HepG2 (cell line): Measurements from ENCODE around the gene AASDHPPT. TPM values are rescaled to one million over a fixed set of nuclear protein-coding genes. Genes with fewer than 3 reads are reported as not detected.

Experiments
- AHDC1 ChIP-seq: sonication (generic); formaldehyde crosslinking; IDR thresholded peaks from 2 replicates; pipeline ENCODE4 v1.5.1; 2020; ENCODE audit warnings: mild to moderate bottlenecking, missing genetic modification reagents, borderline replicate concordance
- CEBPB ChIP-seq: IDR thresholded peaks from 2 replicates; pipeline ENCODE4 v1.6.1; 2011; ENCODE audit warnings: low read depth, low read length, improper control_type of control experiment, borderline replicate concordance
- CREB1 ChIP-seq, 2 experiments: fragments of 450-650 bp in 1 of 2; IDR thresholded peaks; 2 replicates each; pipeline ENCODE4 v1.6.1; 2016 to 2017; ENCODE audit warnings: control low read depth in 1 of 2, mild to moderate bottlenecking in 1 of 2, missing compliant biosample characterization in 1 of 2, missing genetic modification characterization in 1 of 2
- DPF2 ChIP-seq: sonication (generic); formaldehyde crosslinking; IDR thresholded peaks from 2 replicates; pipeline ENCODE4 v1.4.0; 2020; ENCODE audit warnings: mild to moderate bottlenecking, low read depth, missing genetic modification reagents, borderline replicate concordance
- ESRRA ChIP-seq: sonication (generic); formaldehyde crosslinking; IDR thresholded peaks from 2 replicates; pipeline ENCODE4 v1.5.1; 2020; ENCODE audit warnings: mild to moderate bottlenecking, low read depth, missing genetic modification reagents
- NFAT5 ChIP-seq: sonication (generic); formaldehyde crosslinking; IDR thresholded peaks from 2 replicates; pipeline ENCODE4 v1.4.0; 2020; ENCODE audit warnings: missing genetic modification reagents
- NFYB ChIP-seq: sonication (generic); formaldehyde crosslinking; IDR thresholded peaks from 2 replicates; pipeline ENCODE4 v1.4.0; 2020; ENCODE audit warnings: missing genetic modification reagents
- SIX1 ChIP-seq: sonication (generic); formaldehyde crosslinking; IDR thresholded peaks from 2 replicates; pipeline ENCODE4 v1.4.0; 2020; ENCODE audit warnings: missing genetic modification reagents, borderline replicate concordance
- ZC3H4 ChIP-seq: sonication (generic); formaldehyde crosslinking; IDR thresholded peaks from 2 replicates; pipeline ENCODE4 v1.4.0; 2020; ENCODE audit warnings: missing genetic modification reagents, borderline replicate concordance
- ZNF136 ChIP-seq: sonication (generic); formaldehyde crosslinking; IDR thresholded peaks from 2 replicates; pipeline ENCODE4 v1.8.1; 2022; ENCODE audit warnings: low read depth, mild to moderate bottlenecking, moderate library complexity, missing genetic modification reagents
- ZSCAN5A ChIP-seq: sonication (generic); formaldehyde crosslinking; IDR thresholded peaks from 2 replicates; pipeline ENCODE4 v1.8.0; 2022; ENCODE audit warnings: mild to moderate bottlenecking, missing genetic modification reagents, borderline replicate concordance
- polyA plus RNA-seq, 8 experiments: library from polyadenylated mRNA; depleted of rRNA in 3 of 8; stranded (reverse) in 7 of 8; unstranded in 1 of 8; fragments of >200 nt; fragmentation: Illumina TruSeq in 4 of 8; extraction: Trizol in 4 of 8; gene quantifications; 2 replicates each; pipeline versions ENCODE4 v1.2.1 to v1.2.3, GENCODE V29; 2011 to 2016; ENCODE audit warnings: low read depth in 4 of 8, missing spikeins in 1 of 8, mixed read lengths in 1 of 8; ENCODE audit not compliant: insufficient read depth in 1 of 8
- total RNA-seq, 5 experiments: library from RNA; depleted of rRNA; stranded (reverse); fragments of >200 nt; fragmentation: Illumina TruSeq; extraction: Trizol; gene quantifications; 2 replicates each; pipeline ENCODE4 v1.2.3, GENCODE V29; 2016; ENCODE audit warnings: low read depth in 1 of 5

Gene AASDHPPT
- total and polyA plus RNA-seq, 2 of the 13 experiments (the other 11 are each of a cell fraction or from before 2014, with no cell fraction given): 20.2 to 43.7 TPM

- TF ChIP-seq NFAT5 (CRISPR knock-in tag) (0 out of 2 replicates have a peak, but pooled peaks have one; percentile 52), NFYB (CRISPR knock-in tag) (peak; percentile 88), ZSCAN5A (CRISPR knock-in tag) (peak; percentile 86; the same call in 1 of the 2 replicates), ESRRA (CRISPR knock-in tag) (0 out of 2 replicates have a peak, but pooled peaks have one; percentile 21), SIX1 (CRISPR knock-in tag) (no peak), AHDC1 (CRISPR knock-in tag) (no peak), CEBPB (peak; percentile 67), ZNF136 (CRISPR knock-in tag) (0 out of 2 replicates have a peak, but pooled peaks have one; percentile 65), DPF2 (CRISPR knock-in tag) (0 out of 2 replicates have a peak, but pooled peaks have one; percentile 26), CREB1 (IDR thresholded peaks at IDR 0.05) (peak; percentile 89), CREB1 (CRISPR knock-in tag; IDR thresholded peaks at IDR 0.05) (peak; percentile 85), ZC3H4 (CRISPR knock-in tag) (peak; percentile 73; the same call in 1 of the 2 replicates)
These were observed 398 bp upstream of the AASDHPPT start, which contains the start of gene KBTBD3 (continued) for GRCh38 chr11:106076919-106077608.
